Stimulated activated CD4-positive, alpha-beta T cell treated with anti-CD3 and anti-CD28 coated beads, Interleukin-2, amount 100 ng/mL, for 48 hours (primary cell): ENCODE data around the gene ARID5B.

ENCODE experiments used
- DNase-seq, 2 donors: peaks; one replicate each; pipeline ENCODE4 v3.0.0-alpha.2; 2020

Gene ARID5B

GRCh38 chr10:62081341-62082270, 180.1 kb downstream of the ARID5B start:
- DNase-seq, result no peak

GRCh38 chr10:62082271-62082656, 180.8 kb downstream of the ARID5B start:
- DNase-seq, result no peak

GRCh38 chr10:62082729-62083411, 181.4 kb downstream of the ARID5B start:
- DNase-seq, result no peak

- no peak for DNase-seq
Measured at GRCh38 chr10:62083412-62084267, 182.1 kb downstream of the ARID5B start.

GRCh38 chr10:62084451-62084850, 183.0 kb downstream of the ARID5B start:
- DNase-seq, result no peak

GRCh38 chr10:62085404-62085803, 183.9 kb downstream of the ARID5B start:
- no peak for DNase-seq

- DNase-seq, result no peak
Measured at GRCh38 chr10:62085821-62086220, 184.3 kb downstream of the ARID5B start.

GRCh38 chr10:62087329-62087728, 185.8 kb downstream of the ARID5B start:
- no peak for DNase-seq

- DNase-seq, result no peak
Measured at GRCh38 chr10:62088786-62089185, 187.3 kb downstream of the ARID5B start.

GRCh38 chr10:62092301-62093030, 191.0 kb downstream of the ARID5B start:
- no peak for DNase-seq

GRCh38 chr10:62093863-62094291, 192.4 kb downstream of the ARID5B start:
- DNase-seq, result no peak

GRCh38 chr10:62095181-62096122, 194.0 kb downstream of the ARID5B start:
- DNase-seq, result no peak

- DNase-seq, result no peak
Measured at GRCh38 chr10:62096256-62096933, 194.9 kb downstream of the ARID5B start.

GRCh38 chr10:62098278-62099121, 197.0 kb downstream of the ARID5B start:
- DNase-seq, result no peak

GRCh38 chr10:62099299-62099698, 197.8 kb downstream of the ARID5B start:
- DNase-seq, result no peak

GRCh38 chr10:62103857-62104256, 202.4 kb downstream of the ARID5B start:
- DNase-seq, result no peak

GRCh38 chr10:62106929-62107519, 205.5 kb downstream of the ARID5B start:
- no peak for DNase-seq

- DNase-seq, result no peak
Measured at GRCh38 chr10:62108759-62109586, 207.5 kb downstream of the ARID5B start.
